H1 (cell line): ENCODE results near the gene DNAH10. TPM values are rescaled to one million over a fixed set of nuclear protein-coding genes. Genes with fewer than 3 reads are reported as not detected.

Experiments
- ASH2L ChIP-seq: fragments of 200-600, 300-600 bp; sonication (generic); IDR thresholded peaks from one replicate; pipeline ENCODE4 v1.7.1; 2017; ENCODE audit warnings: low read length
- FOSL1 ChIP-seq: IDR thresholded peaks from 2 replicates; pipeline ENCODE4 v1.6.1; 2011; ENCODE audit warnings: mild to moderate bottlenecking, low read depth, low read length, moderate library complexity; ENCODE audit not compliant: insufficient read depth
- KDM1A ChIP-seq: fragments of 200-600, 300-600 bp; sonication (generic); IDR thresholded peaks from 2 replicates; pipeline ENCODE4 v1.7.1; 2016; ENCODE audit warnings: mild to moderate bottlenecking, low read length, borderline replicate concordance
- KDM4A ChIP-seq: IDR thresholded peaks from one replicate; pipeline ENCODE4 v1.7.1; 2012; ENCODE audit warnings: low read depth, mild to moderate bottlenecking, moderate library complexity, low read length, inconsistent platforms; ENCODE audit not compliant: severe bottlenecking
- SIN3A ChIP-seq, 2 experiments: IDR thresholded peaks in 1 of 2; conservative IDR thresholded peaks in 1 of 2; 2 replicates each; pipeline ENCODE4 v1.6.1; 2011 to 2012; ENCODE audit warnings: low read length in 2 of 2, improper control_type of control experiment in 1 of 2, low read depth in 1 of 2, mild to moderate bottlenecking in 1 of 2
- SP4 ChIP-seq: IDR thresholded peaks from 2 replicates; pipeline ENCODE4 v1.6.1; 2012; ENCODE audit warnings: low read length, inconsistent platforms
- polyA plus RNA-seq, 7 experiments: library from polyadenylated mRNA; depleted of rRNA in 3 of 7; stranded (reverse) in 5 of 7; unstranded in 2 of 7; fragments of >200 nt in 5 of 7; fragments of 200-250 nt in 2 of 7; gene quantifications; 1 replicate in 5 of 7; 2 replicates in 1 of 7; 4 replicates in 1 of 7; pipeline versions ENCODE4 v1.2.1 to v1.2.3, GENCODE V29; 2011 to 2013; ENCODE audit warnings: missing spikeins in 2 of 7, mixed read lengths in 2 of 7
- total RNA-seq: library from RNA; stranded (reverse); fragmentation: NEBNext Ultra II Directional; extraction: Animal tissue kit (Norgen Biotek cat#: 25700); gene quantifications from 2 replicates; pipeline ENCODE4 v1.2.1, GENCODE V29; 2021
- TF ChIP-seq, protein P1 (sequence below): IDR thresholded peaks from 2 replicates; pipeline ENCODE4 v1.6.1; 2012; ENCODE audit warnings: inconsistent platforms

The DNAH10 gene
- total and polyA plus RNA-seq, 2 of the 8 experiments (the other 6 are each of a cell fraction or from before 2014, with no cell fraction given) = 0.02 to 0.24 TPM

- TF ChIP-seq ASH2L (no peak), SIN3A (conservative IDR thresholded peaks at IDR 0.05 in 1 of 2, IDR thresholded peaks at IDR 0.05 in 1 of 2; ENCODE audit: low read depth in 1 of 2, low read length in 2 of 2) (no peak), KDM1A (no peak), SP4 (no peak), FOSL1 (no peak), KDM4A (no peak)
- TF ChIP-seq, protein P1, sequence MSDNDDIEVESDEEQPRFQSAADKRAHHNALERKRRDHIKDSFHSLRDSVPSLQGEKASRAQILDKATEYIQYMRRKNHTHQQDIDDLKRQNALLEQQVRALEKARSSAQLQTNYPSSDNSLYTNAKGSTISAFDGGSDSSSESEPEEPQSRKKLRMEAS = no peak
These were observed 173.9 kb downstream of the DNAH10 start (continued) for GRCh38 chr12:123935956-123936355.
